Stimulated activated naive CD4-positive, alpha-beta T cell treated with Interleukin-2 at 50 U/mL for 16 hours (primary cell): ENCODE results near the gene HES1.

Experiments used
- DNase-seq: peaks from one replicate; lab custom pipeline; 2025; lab: John Stamatoyannopoulos, UW

The HES1 gene

DNA sequence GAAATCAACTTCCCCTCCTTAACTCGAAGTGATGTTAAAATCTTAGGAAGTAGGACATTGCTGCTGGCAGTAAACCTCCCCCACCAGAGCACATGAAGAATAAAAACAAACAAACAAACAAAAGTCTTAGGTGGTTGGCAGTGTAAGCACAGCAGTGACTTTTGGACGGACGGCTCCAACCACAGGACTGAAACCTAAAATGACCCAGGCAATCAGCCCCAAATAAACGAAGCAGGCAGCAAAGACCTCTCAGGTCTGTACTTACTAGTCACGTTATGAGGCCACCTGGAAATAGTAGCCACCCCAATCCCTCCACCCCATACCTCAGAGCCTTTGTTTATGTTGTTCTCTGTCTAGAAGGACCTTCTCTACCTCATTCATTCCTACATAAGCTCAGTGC lies 33.5 kb upstream of the HES1 start:
- no peak for DNase-seq

GRCh38 chr3:194103505-194103904 lies 32.4 kb upstream of the HES1 start:
- no peak for DNase-seq

DNA sequence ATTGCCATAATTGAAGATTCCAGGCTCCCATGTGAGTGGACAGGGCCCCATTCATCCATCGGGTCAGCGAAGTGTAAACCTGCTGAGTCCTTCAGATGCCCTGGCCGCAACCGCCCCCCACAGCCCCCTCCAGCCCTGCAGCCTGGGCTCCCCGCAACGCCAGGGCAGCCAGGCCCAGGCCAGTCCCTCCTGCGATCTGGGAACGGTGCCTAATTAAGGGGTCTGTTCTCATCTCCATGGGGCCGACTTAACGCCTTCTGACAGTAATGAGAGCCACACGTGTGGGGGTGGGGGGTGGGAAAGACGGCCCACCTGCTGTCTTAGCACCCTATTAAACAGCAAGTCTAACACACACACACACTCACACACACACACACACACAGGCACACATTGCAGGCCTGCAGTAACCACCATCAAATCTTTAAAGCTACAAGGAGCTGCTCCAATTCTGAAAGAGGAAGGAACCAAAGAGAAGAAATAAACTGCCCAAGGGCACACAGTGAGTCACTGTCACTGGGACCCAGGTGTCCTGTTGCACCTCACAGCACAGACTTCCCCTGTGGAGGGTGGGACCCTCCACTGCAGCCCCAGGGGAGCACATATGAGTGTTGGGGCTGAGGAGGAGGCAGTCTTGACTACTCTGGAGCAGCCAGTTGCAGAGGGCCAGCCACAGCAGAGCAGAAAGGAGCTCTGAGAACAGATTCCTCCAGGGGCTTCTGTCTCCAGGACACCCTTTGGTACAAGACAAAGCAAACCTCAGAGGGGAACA lies 31.8 kb upstream of the HES1 start:
- DNase-seq = no peak

DNA sequence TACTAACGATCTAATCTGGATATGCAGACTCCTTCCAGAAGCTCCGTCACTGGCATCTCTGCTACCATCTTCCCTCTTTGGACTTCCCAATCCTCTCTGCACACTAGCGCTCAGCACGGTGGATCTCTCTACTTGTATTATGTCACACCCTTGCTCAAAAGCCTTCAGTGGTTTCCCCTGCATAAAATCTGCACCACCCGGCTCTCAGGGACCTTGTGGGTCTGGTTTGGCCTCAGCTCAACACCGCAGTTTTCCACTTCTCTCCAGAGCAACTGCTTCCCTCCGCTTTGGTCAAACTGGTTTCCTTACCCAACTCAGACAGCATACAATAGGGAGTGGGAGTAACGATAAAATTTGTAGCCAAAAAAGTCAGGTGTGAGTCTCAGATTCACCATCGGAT lies 30.7 kb upstream of the HES1 start:
- DNase-seq = no peak

DNA sequence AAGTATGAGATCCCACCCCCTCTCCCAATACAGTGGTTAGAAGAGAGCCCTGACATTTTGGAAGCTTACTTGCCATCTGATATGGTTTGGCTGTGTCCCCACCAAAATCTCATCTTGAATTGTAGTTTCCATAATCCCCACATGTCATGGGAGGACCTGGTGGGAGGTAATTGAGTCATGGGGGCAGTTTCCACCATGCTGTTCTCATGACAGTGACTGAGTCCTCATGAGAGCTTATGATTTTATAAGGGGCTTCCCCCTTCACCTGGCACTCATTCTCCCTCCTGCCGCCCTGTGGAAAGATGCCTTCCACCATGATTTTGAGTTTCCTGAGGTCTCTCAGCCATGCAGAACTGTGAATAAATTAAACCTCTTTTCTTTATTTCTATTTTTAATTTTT lies 28.8 kb upstream of the HES1 start:
- no peak for DNase-seq

DNA sequence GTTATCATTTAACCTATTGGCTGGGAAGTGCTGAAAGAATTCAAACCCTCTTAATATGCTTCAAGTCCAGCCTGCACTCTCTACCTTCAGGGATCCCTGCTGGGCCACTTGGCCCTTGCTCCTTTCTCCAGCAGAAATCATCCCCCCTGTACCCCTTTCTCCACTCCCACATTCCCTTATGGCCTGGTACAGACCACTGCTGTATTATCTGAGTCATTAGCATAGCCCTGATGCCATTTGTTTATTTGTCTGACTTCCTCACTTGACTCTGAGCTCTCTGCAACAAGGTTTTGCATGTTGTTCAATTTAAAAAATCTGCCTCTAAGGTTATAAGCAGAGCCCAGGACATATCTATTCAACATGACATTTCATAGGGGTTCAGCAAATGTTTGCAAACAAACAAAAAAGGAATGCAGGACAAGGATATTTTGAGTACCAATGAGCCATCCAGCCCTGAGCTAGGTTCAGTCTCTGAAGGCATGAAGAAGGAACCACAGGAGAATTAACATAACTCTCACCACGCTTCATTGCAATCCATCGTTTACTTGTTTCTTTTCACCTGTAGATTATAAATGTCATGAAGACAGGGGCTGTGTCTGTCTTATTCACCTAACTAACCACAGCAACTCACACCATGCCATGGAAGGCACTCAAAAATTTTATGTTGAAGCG lies 26.6 kb upstream of the HES1 start:
- DNase-seq = no peak

GRCh38 chr3:194110483-194110882 lies 25.5 kb upstream of the HES1 start:
- no peak for DNase-seq

- no peak for DNase-seq
Observed at GRCh38 chr3:194111336-194111735, 24.6 kb upstream of the HES1 start.

DNA sequence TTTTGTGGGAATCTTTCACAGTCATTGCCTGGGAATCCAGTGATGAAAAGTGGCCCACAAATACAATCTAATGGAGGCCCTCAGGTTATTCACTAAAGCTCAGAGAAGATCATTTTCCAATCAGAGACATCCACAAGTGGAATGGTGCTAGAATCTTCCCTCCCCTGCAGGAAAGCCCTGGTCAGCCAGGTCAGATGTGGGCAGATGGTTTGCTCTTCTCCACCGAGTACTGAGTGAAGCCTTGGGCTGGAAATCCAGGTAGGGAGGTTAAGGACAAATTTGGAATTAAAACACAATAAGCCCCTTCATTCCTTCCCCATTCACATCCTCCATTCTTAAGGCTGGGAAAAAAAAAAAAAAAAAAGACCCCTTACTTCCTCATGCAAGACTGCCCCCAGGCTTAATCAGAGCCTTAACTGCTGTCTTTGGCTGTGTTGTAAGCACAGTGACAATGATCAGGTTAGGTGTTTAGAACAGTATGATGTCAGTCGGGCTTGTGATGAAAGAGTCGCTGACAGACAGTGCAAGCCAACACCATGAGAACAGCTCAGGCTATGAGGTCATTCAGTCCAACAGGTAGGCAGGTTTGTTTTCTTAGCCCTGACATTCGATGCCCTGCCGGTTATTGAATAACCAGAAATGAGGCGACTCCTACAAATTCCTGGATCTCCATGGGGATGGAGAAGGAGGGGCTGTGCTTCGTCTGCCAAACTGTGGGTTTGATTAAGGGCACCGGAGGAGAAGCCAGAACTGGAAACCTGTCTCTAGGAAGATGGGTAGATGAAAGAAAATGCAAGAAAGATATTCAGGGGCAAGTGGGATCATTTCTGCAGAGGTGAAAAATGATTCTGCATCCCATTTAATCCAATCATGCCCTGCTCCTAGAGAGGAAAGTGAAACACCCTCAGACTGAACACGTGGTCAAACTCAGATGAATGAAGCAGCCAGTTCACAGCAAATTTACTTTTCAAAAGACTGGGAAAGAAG lies 23.5 kb upstream of the HES1 start:
- no peak for DNase-seq

DNA sequence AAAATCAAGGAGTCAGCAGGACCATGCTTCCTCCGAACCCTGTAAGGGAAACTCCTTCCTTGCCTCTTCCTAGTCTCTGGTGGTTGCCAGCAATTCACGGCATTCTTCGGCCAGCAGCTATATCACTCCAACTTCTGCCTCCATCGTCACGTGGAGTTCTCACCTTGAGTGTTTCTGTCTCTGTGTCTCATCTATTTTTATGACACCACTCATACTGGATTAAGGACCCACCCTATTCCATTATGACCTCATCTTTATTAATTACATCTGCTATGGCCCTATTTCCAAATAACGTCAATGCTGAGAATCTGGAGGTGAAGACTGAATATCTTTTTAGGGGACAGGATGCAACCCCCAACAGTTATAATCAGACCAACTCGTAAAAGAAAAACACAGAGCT lies 21.8 kb upstream of the HES1 start:
- no peak for DNase-seq

- no peak for DNase-seq
Observed at GRCh38 chr3:194117104-194117845, 18.7 kb upstream of the HES1 start.

GRCh38 chr3:194118920-194119319 lies 17.0 kb upstream of the HES1 start:
- no peak for DNase-seq

DNA sequence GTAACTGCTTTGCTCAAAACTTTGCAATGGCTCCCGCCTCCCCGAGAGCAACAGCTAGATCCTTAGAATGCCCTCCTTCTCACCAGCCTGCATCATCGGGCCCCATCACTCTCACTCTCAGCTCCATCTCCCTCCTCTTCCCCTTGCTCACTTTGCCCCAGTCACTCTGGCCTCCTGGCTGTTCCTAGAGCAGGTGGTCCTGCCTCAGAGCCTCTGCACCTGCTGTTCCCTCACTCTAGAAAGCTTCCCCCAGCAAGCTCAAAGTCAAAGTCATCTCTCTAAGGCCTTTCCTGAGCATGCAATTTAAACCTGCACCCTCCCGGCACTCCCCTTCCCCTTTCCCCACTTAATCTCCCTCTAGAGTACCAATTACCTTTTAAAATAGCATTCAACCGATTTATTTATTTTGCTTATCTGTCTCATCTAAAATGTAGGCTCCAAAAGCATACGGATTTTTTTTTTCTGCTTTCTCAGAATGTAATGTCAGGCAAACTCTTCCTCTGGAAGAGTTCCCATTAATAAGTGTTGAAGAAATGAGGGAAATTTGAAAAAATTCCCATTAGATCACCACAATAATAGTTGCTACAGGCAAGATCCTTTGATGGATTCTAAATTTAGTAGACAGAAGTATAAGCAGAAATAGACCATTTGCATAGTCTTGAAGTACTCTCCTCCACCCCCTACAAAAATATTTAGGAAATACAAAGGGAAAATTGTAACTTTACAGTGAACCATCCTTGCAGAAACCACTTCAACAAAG lies 15.9 kb upstream of the HES1 start:
- DNase-seq = no peak

GRCh38 chr3:194120789-194121770 lies 14.9 kb upstream of the HES1 start:
- DNase-seq = no peak

- no peak for DNase-seq
Observed at GRCh38 chr3:194121891-194122631, 13.9 kb upstream of the HES1 start.

- DNase-seq = no peak
Observed at GRCh38 chr3:194123726-194124125, 12.2 kb upstream of the HES1 start.

DNA sequence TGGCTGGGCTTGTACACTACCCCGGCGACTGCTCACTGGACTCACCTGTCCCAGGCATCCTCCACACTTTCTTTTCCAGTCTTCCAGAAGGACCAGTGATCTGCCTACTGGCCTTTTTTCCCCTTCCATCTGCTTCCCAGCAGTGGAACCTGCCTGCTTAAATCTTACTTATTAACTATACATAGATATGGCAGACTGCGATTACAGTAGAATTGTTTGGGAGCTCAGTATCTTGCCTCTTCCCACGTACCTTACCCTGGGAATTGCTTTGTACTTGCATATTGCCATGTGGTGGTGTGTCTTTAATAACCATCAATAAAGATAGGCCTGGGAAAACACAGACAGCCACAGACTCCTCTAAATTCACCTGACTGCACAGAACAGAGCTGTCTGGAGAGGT lies 11.8 kb upstream of the HES1 start:
- no peak for DNase-seq

- DNase-seq = no peak
Observed at GRCh38 chr3:194125442-194125841, 10.5 kb upstream of the HES1 start.

DNA sequence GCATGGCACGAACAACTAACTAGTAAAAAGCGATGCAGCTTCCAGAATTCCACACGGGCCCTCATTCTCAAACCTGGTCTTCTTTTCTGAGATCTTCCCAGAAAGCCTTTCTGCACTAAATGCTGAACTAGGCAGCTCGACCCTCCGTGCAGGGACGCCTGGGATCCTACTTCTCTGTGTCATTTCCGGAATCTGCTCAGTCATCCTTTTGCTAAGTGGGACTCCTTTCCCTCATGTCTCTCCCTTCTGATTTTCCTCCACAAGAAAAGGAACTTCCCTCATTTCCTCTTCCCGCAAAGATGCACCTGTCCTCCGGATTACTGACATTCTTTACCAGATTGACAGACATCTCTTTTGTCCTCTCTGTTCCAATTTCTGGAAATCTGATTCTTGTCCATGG lies 9.2 kb upstream of the HES1 start:
- no peak for DNase-seq
